Right lung (tissue), 5 donors: ENCODE data around the gene ARHGAP31. TPM values are rescaled to one million over a fixed set of nuclear protein-coding genes. Genes with fewer than 3 reads are reported as not detected.
"Not testable (repeated sequence)": the region's sequence is repeated elsewhere in the genome, so short reads cannot be mapped to it uniquely, and the experiment has no call there.

Source experiments
- DNase-seq, 2 donors: peaks; one replicate each; pipeline ENCODE4 v3.0.0-alpha.2; 2013
- polyA plus RNA-seq, 5 donors: library from polyadenylated mRNA; unstranded; fragments of 120-200 nt; gene quantifications; one replicate each; pipeline versions ENCODE4 v1.2.1 to v1.2.3, GENCODE V29; 2013; ENCODE audit warnings: inconsistent platforms in 1 of 5, low replicate concordance in 1 of 5; ENCODE audit not compliant: insufficient read length in 5 of 5, insufficient read depth in 1 of 5

Gene ARHGAP31
- polyA plus RNA-seq, 5 donors: 29.0 to 42.9 (median 32.8) TPM

- DNase-seq: peak; percentile 56 to 58
These were observed 801 bp downstream of the ARHGAP31 start for GRCh38 chr3:119294696-119295671.

GRCh38 chr3:119295816-119296726 is 1.9 kb downstream of the ARHGAP31 start:
- no peak for DNase-seq

GRCh38 chr3:119296727-119297122 is 2.5 kb downstream of the ARHGAP31 start:
- DNase-seq: no peak

GRCh38 chr3:119297169-119297568 is 3.0 kb downstream of the ARHGAP31 start:
- no peak for DNase-seq

GRCh38 chr3:119298565-119298941 is 4.4 kb downstream of the ARHGAP31 start:
- no peak for DNase-seq

GRCh38 chr3:119300991-119301391 is 6.8 kb downstream of the ARHGAP31 start:
- no peak for DNase-seq

- no peak for DNase-seq
These were observed 7.5 kb downstream of the ARHGAP31 start for GRCh38 chr3:119301662-119302061.

- DNase-seq: no peak
These were observed 8.7 kb downstream of the ARHGAP31 start for GRCh38 chr3:119302697-119303551.

- DNase-seq: no peak
These were observed 10.1 kb downstream of the ARHGAP31 start for GRCh38 chr3:119304201-119304713.

GRCh38 chr3:119305286-119305685 is 11.1 kb downstream of the ARHGAP31 start:
- no peak for DNase-seq

GRCh38 chr3:119306378-119306777 is 12.2 kb downstream of the ARHGAP31 start:
- DNase-seq: not testable (repeated sequence)

- no peak for DNase-seq
These were observed 14.2 kb downstream of the ARHGAP31 start for GRCh38 chr3:119308355-119308754.

GRCh38 chr3:119309591-119309990 is 15.4 kb downstream of the ARHGAP31 start:
- DNase-seq: no peak

GRCh38 chr3:119310071-119310470 is 15.9 kb downstream of the ARHGAP31 start:
- no peak for DNase-seq

- no peak for DNase-seq
These were observed 17.1 kb downstream of the ARHGAP31 start for GRCh38 chr3:119311081-119311925.

- no peak for DNase-seq
These were observed 19.3 kb downstream of the ARHGAP31 start for GRCh38 chr3:119313461-119313860.

- no peak for DNase-seq
These were observed 20.6 kb downstream of the ARHGAP31 start for GRCh38 chr3:119314821-119315220.

- no peak for DNase-seq
These were observed 21.6 kb downstream of the ARHGAP31 start for GRCh38 chr3:119315600-119316312.

GRCh38 chr3:119316313-119316670 is 22.1 kb downstream of the ARHGAP31 start:
- no peak for DNase-seq

GRCh38 chr3:119318876-119319275 is 24.7 kb downstream of the ARHGAP31 start:
- DNase-seq: no peak
